ENCODE measurements around the gene LPGAT1.

- TF ChIP-seq, protein P1, sequence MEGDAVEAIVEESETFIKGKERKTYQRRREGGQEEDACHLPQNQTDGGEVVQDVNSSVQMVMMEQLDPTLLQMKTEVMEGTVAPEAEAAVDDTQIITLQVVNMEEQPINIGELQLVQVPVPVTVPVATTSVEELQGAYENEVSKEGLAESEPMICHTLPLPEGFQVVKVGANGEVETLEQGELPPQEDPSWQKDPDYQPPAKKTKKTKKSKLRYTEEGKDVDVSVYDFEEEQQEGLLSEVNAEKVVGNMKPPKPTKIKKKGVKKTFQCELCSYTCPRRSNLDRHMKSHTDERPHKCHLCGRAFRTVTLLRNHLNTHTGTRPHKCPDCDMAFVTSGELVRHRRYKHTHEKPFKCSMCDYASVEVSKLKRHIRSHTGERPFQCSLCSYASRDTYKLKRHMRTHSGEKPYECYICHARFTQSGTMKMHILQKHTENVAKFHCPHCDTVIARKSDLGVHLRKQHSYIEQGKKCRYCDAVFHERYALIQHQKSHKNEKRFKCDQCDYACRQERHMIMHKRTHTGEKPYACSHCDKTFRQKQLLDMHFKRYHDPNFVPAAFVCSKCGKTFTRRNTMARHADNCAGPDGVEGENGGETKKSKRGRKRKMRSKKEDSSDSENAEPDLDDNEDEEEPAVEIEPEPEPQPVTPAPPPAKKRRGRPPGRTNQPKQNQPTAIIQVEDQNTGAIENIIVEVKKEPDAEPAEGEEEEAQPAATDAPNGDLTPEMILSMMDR (IDR thresholded peaks at IDR 0.05): no peak
- no peak for TF ChIP-seq POLR2A (IDR thresholded peaks at IDR 0.05)
Observed at GRCh38 chr1:211831558-211832323, 1.2 kb upstream of the LPGAT1 start.
